Left lung (tissue), 10 donors: ENCODE measurements around the gene CT45A10. TPM values are rescaled to one million over a fixed set of nuclear protein-coding genes. Genes with fewer than 3 reads are reported as not detected.
"Not testable (repeated sequence)": the region's sequence is repeated elsewhere in the genome, so short reads cannot be mapped to it uniquely, and the experiment has no call there.

Source experiments
- ATAC-seq: fragments of 200-7000 bp; cut with Tn5 transposase; one replicate; pipeline ENCODE4 v1.9.1; 2020; ENCODE audit warnings: moderate library complexity
- DNase-seq, 4 donors: peaks; one replicate each; pipeline ENCODE4 v3.0.0-alpha.2; 2013 to 2020
- H3K27ac ChIP-seq, 2 donors: fragments of 200-600 bp; sonication (generic) in 1 of 2; one replicate each; pipeline versions ENCODE4 v1.5.0 to v1.8.0; 2020 to 2021
- H3K27me3 ChIP-seq, 2 donors: fragments of 200-600 bp; sonication (generic) in 1 of 2; one replicate each; pipeline versions ENCODE4 v1.5.0 to v1.8.0; 2020 to 2021
- H3K36me3 ChIP-seq, 2 donors: fragments of 200-600 bp; sonication (generic) in 1 of 2; one replicate each; pipeline versions ENCODE4 v1.5.0 to v1.8.0; 2020 to 2021
- H3K4me1 ChIP-seq, 2 donors: fragments of 200-600 bp; one replicate each; pipeline ENCODE4 v1.8.0; 2021
- H3K4me3 ChIP-seq, 2 donors: fragments of 200-600 bp; sonication (generic) in 1 of 2; one replicate each; pipeline versions ENCODE4 v1.5.0 to v1.8.0; 2020 to 2021; ENCODE audit warnings: mild to moderate bottlenecking in 1 of 2
- H3K9me3 ChIP-seq, 2 donors: fragments of 200-600 bp; sonication (generic) in 1 of 2; one replicate each; pipeline versions ENCODE4 v1.5.0 to v1.8.0; 2020 to 2021
- intact Hi-C, 2 donors: fragments of 100-400 bp; cut with DNase I; formaldehyde crosslinking; loops; one replicate each; pipeline versions ENCODE4 v1.11.2 to v1.14.2; 2022
- polyA plus RNA-seq, 6 donors: library from polyadenylated mRNA; unstranded; fragments of 120-200 nt; gene quantifications; one replicate each; pipeline ENCODE4 v1.2.1, GENCODE V29; 2013; ENCODE audit not compliant: insufficient read length in 6 of 6
- total RNA-seq, 2 donors: library from RNA; stranded (reverse); fragmentation: NEBNext Ultra II Directional; extraction: Animal tissue kit (Norgen Biotek cat#: 25700); gene quantifications; one replicate each; pipeline ENCODE4 v1.2.1, GENCODE V29; 2021
- TF ChIP-seq, protein P1 (sequence below), 2 donors: fragments of 200-600 bp; sonication (generic) in 1 of 2; IDR thresholded peaks; one replicate each; pipeline versions ENCODE4 v1.5.0 to v1.8.0; 2021; ENCODE audit warnings: antibody characterized with exemption in 2 of 2
- donor health status: DM: no; HTN: yes; CAD: no.
- donor health status: DM: no; HTN: no; CAD: no.

The CT45A10 gene
- total and polyA plus RNA-seq, 8 donors: 3.3 to 17.1 (median 11.1) TPM; not detected in 2

- H3K9me3 ChIP-seq: no peaks in the 10 kb centered on the region
- no peak overlapping the region for H3K27ac ChIP-seq
- H3K27me3 ChIP-seq: no peaks in the 10 kb centered on the region
- ATAC-seq (no peak), DNase-seq (no peak)
- intact Hi-C loops: no loop called here
- H3K36me3 ChIP-seq: no peaks in the 10 kb centered on the region
- H3K4me1 ChIP-seq: no peaks in the 10 kb centered on the region
- TF ChIP-seq, protein P1, sequence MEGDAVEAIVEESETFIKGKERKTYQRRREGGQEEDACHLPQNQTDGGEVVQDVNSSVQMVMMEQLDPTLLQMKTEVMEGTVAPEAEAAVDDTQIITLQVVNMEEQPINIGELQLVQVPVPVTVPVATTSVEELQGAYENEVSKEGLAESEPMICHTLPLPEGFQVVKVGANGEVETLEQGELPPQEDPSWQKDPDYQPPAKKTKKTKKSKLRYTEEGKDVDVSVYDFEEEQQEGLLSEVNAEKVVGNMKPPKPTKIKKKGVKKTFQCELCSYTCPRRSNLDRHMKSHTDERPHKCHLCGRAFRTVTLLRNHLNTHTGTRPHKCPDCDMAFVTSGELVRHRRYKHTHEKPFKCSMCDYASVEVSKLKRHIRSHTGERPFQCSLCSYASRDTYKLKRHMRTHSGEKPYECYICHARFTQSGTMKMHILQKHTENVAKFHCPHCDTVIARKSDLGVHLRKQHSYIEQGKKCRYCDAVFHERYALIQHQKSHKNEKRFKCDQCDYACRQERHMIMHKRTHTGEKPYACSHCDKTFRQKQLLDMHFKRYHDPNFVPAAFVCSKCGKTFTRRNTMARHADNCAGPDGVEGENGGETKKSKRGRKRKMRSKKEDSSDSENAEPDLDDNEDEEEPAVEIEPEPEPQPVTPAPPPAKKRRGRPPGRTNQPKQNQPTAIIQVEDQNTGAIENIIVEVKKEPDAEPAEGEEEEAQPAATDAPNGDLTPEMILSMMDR (IDR thresholded peaks at IDR 0.05): no peak
- no peak overlapping the region for H3K4me3 ChIP-seq
Measured at GRCh38 chrX:135914404-135914803, 21.2 kb upstream of the CT45A10 start.

DNA sequence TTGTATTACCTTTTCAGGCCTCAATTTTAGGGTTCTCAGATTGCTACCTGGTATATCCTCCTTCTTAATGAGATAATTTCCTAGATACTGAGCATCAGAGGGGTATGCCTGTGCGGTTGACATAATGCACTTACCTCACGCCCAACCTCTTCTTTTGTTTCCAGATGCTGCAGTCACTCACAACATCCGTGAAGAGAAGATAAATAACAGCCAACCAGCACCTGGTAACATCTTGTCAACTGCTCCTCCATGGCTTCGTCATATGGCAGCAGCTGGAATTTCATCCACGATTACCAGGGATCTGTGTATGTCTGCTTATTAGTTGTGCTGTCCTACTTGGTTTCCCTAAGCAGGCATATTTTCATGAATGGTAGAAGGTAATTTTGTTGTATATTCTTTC is 17.0 kb upstream of the CT45A10 start:
- Histone ChIP-seq H3K4me1 (no peaks in the 10 kb centered on the region), H3K36me3 (no peaks in the 10 kb centered on the region), H3K27ac (no peak overlapping the region), H3K4me3 (no peak overlapping the region), H3K27me3 (no peaks in the 10 kb centered on the region), H3K9me3 (no peaks in the 10 kb centered on the region)
- TF ChIP-seq, protein P1 (IDR thresholded peaks at IDR 0.05): no peak
- intact Hi-C loops: no loop called here
- ATAC-seq (no peak), DNase-seq (no peak)

- intact Hi-C loops: no loop called here
- Histone ChIP-seq H3K27ac (no peak overlapping the region), H3K9me3 (no peaks in the 10 kb centered on the region), H3K4me3 (no peak overlapping the region), H3K36me3 (no peaks in the 10 kb centered on the region), H3K4me1 (no peaks in the 10 kb centered on the region), H3K27me3 (no peaks in the 10 kb centered on the region)
- no peak for ATAC-seq
- TF ChIP-seq, protein P1 (IDR thresholded peaks at IDR 0.05): no peak
- DNase-seq: no peak
Measured at GRCh38 chrX:135892781-135893180, 463 bp downstream of the CT45A10 start.

DNA sequence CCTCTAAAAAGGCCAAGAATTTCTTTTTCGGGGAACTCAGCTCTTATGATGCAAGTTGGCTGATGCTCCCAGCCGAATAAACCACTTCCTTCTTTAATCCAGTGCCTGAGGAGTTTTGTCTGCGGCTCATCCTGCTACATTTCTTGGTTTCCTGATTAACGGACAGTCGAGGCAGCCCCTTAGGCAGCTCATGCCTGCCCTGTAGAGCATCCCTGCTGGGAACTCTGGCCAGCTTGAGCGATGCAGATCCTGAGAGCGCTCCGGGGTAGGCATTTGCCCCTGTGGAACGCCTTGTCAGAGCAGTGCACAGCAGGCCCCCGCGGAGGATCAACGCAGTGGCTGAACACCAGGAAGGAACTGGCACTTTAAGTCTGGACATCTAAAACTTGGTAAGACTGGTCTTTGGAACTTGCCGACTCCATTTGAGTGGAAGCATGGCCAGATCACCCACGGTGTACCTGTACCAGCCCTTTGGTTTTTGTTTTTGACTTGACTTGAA is 3.1 kb downstream of the CT45A10 start:
- intact Hi-C loops: no loop called here

DNA sequence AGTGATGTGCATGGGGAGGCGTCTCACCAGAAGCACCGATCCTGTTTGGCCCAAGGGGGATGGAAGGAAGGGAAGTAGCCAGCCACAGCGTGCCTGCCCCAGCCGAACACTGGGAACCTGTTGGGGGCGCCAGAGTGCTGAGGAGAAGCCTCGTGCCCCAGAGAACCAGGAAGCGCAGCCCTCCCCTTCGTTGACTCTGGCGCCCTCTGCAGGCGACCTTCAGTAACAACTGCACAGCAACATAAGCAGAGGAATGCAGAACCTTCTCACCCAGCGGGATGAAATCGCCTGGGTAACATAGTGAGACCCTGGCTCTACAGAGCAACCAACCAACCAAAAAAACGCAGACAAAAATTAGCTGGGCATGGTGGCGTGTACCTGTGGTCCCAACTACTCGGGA is 4.3 kb downstream of the CT45A10 start:
- ATAC-seq, H3K4me1 ChIP-seq, intact Hi-C loops, H3K4me3 ChIP-seq, DNase-seq, H3K9me3 ChIP-seq, H3K27ac ChIP-seq, H3K27me3 ChIP-seq, H3K36me3 ChIP-seq: not testable (repeated sequence)

More for the DNA sequence above, 3.1 kb downstream of the CT45A10 start:
- DNase-seq: no peak
- Histone ChIP-seq H3K27ac (no peak overlapping the region), H3K4me1 (no peaks in the 10 kb centered on the region), H3K9me3 (no peaks in the 10 kb centered on the region), H3K4me3 (no peak overlapping the region), H3K27me3 (no peaks in the 10 kb centered on the region), H3K36me3 (no peaks in the 10 kb centered on the region)
- no peak for ATAC-seq
- TF ChIP-seq, protein P1 (IDR thresholded peaks at IDR 0.05): no peak

DNA sequence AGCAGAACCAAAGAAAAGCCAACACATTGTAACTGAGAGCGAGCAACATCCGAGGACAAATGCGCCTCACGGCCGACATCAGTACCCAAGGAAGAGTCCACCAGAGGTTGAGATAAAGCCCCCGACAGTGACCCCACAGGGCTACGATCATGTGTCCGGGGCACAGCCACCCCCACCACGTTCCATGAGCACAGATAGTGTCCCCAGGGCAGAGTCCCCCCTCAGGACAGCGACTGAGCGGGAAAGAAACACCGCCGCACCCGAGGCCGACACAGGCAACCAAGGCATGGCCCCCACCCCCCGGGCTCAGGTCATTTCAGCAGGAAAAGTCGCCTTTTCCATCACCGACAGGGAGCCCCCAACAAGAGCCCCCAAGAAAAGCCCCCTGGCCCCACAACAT is 5.0 kb downstream of the CT45A10 start:
- intact Hi-C loops, H3K4me3 ChIP-seq, DNase-seq, H3K27ac ChIP-seq, ATAC-seq, H3K36me3 ChIP-seq, H3K27me3 ChIP-seq, H3K9me3 ChIP-seq, H3K4me1 ChIP-seq: not testable (repeated sequence)

DNA sequence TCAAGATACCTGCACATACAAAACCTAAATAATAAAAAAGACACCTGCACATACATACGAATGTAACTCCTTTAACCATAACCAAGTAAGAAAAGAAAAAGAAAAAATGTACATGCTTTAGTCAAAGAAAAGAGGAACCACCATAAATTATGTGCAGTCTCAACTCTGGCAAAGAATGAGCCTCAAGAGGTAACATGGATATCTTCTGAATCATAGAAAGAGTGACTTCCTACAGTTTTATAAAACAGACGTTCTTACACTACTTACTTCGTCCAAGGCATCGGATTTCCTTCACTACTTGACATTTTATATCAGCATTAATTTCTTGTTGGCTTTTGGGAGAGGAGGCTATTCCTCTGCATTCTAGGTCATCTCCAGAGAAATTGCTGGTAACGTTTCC is 10.5 kb downstream of the CT45A10 start:
- H3K27me3 ChIP-seq, DNase-seq, H3K9me3 ChIP-seq, ATAC-seq, H3K4me3 ChIP-seq, H3K27ac ChIP-seq, H3K36me3 ChIP-seq, H3K4me1 ChIP-seq, intact Hi-C loops: not testable (repeated sequence)

DNA sequence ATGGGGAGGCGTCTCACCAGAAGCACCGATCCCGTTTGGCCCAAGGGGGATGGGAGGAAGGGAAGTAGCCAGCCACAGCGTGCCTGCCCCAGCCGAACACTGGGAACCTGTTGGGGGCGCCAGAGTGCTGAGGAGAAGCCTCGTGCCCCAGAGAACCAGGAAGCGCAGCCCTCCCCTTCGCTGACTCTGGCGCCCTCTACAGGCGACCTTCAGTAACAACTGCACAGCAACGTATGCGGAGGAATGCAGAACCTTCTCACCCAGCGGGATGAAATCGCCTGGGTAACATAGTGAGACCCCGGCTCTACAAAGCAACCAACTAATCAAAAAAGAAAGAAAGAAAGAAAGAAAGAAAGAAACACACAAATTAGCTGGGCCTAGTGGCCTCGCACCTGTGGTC is 21.5 kb downstream of the CT45A10 start, which contains the start of gene CT45A9:
Gene CT45A9 (minus strand): TSS at position 101 of the 400 bp plus-strand sequence. CDS start 3,751 bp downstream, outside the sequence.
- H3K36me3 ChIP-seq, H3K27ac ChIP-seq, DNase-seq, H3K4me3 ChIP-seq, H3K9me3 ChIP-seq, H3K27me3 ChIP-seq, ATAC-seq, H3K4me1 ChIP-seq, intact Hi-C loops: not testable (repeated sequence)

DNA sequence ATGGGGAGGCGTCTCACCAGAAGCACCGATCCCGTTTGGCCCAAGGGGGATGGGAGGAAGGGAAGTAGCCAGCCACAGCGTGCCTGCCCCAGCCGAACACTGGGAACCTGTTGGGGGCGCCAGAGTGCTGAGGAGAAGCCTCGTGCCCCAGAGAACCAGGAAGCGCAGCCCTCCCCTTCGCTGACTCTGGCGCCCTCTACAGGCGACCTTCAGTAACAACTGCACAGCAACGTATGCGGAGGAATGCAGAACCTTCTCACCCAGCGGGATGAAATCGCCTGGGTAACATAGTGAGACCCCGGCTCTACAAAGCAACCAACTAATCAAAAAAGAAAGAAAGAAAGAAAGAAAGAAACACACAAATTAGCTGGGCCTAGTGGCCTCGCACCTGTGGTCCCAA is 38.8 kb downstream of the CT45A10 start, which contains the start of gene CT45A8:
Gene CT45A8 (minus strand): TSS at position 101 of the 400 bp plus-strand sequence. CDS start 3,755 bp downstream, outside the sequence.
- ATAC-seq, H3K9me3 ChIP-seq: not testable (repeated sequence)

GRCh38 chrX:135837180-135837579 is 56.1 kb downstream of the CT45A10 start, which contains the start of gene CT45A7:
TSS of gene CT45A7 (minus strand) at chrX:135837280. CDS start at chrX:135833533, 3,747 bp downstream.
- H3K27ac ChIP-seq, DNase-seq, H3K4me1 ChIP-seq, H3K36me3 ChIP-seq, intact Hi-C loops, ATAC-seq, H3K4me3 ChIP-seq, H3K9me3 ChIP-seq, H3K27me3 ChIP-seq: not testable (repeated sequence)

More for the DNA sequence above, 38.8 kb downstream of the CT45A10 start, which contains the start of gene CT45A8:
- H3K36me3 ChIP-seq, H3K27me3 ChIP-seq, H3K27ac ChIP-seq, H3K4me3 ChIP-seq, H3K4me1 ChIP-seq, intact Hi-C loops, DNase-seq: not testable (repeated sequence)
